HepG2 (cell line): ENCODE data around the gene ARHGAP33. TPM values are rescaled to one million over a fixed set of nuclear protein-coding genes. Genes with fewer than 3 reads are reported as not detected.
A peak's percentile ranks its signal among the peaks of the same experiment; 100 is the strongest.

Source experiments
- ATAC-seq: fragments of 200-7000 bp; cut with Tn5 transposase; 3 replicates; pipeline ENCODE4 v1.9.1; 2020; ENCODE audit warnings: mild to moderate bottlenecking, moderate library complexity
- BruUV-seq: library from RNA; stranded (reverse); fragments of 400-500 nt; replicated peaks from 2 replicates; lab custom pipeline; 2021; lab: Mats Ljungman, UMichigan
- CTCF ChIA-PET: fragments of 300-600 bp; formaldehyde crosslinking; extraction: SDS; loops from one replicate; lab custom pipeline; 2021; ENCODE audit warnings: low total read pairs, inconsistent platforms, low intra/inter-chr PET ratio; lab: Yijun Ruan, JAX
- POLR2A ChIA-PET: fragments of 350-600 bp; sonication (Branson Sonifier 250); formaldehyde crosslinking; loops from one replicate; lab custom pipeline; 2020; ENCODE audit warnings: antibody characterized with exemption, inconsistent platforms; lab: Yijun Ruan, JAX
- DNase-seq: peaks from one replicate; pipeline ENCODE4 v3.0.0-alpha.2; 2015; ENCODE audit warnings: low spot score
- FAIRE-seq: peaks from 3 replicates; lab custom pipeline; 2011; peaks lifted over from hg19 to GRCh38; lab: Jason Lieb, UNC
- H2AFZ ChIP-seq: one replicate; pipeline ENCODE4 v1.6.1; 2011; ENCODE audit warnings: low read length, inconsistent platforms
- H3K27ac ChIP-seq: fragments of 300-600 bp; 3 replicates; pipeline ENCODE4 v1.8.0; 2011; ENCODE audit warnings: mixed run types, mild to moderate bottlenecking, mixed read lengths, low read length, inconsistent platforms; ENCODE audit not compliant: insufficient read depth; ENCODE audit errors: extremely low read length
- H3K27me3 ChIP-seq, 2 experiments: fragments of 200-600 bp in 1 of 2; 2 replicates in 1 of 2; 3 replicates in 1 of 2; pipeline versions ENCODE4 v1.6.0 to v1.8.0; 2011; ENCODE audit warnings: low read length in 2 of 2, mild to moderate bottlenecking in 2 of 2, moderate library complexity in 2 of 2, inconsistent platforms in 1 of 2; ENCODE audit not compliant: insufficient read depth in 2 of 2, control insufficient read depth in 1 of 2
- H3K36me3 ChIP-seq, 2 experiments: fragments of 200-600 bp in 1 of 2; replicated peaks in 1 of 2; 2 replicates in 1 of 2; 3 replicates in 1 of 2; pipeline versions ENCODE4 v1.5.1 to v1.8.0; 2011; ENCODE audit warnings: low read length in 2 of 2, inconsistent platforms in 1 of 2; ENCODE audit not compliant: insufficient read depth in 2 of 2, control insufficient read depth in 1 of 2
- H3K4me1 ChIP-seq: 2 replicates; pipeline ENCODE4 v1.5.1; 2012; ENCODE audit warnings: low read length, inconsistent platforms; ENCODE audit not compliant: insufficient read depth
- H3K4me2 ChIP-seq: 2 replicates; pipeline ENCODE4 v1.6.0; 2011; ENCODE audit warnings: low read depth, low read length, inconsistent platforms
- H3K4me3 ChIP-seq, 3 experiments: fragments of 200-600 bp in 1 of 3; sonication (generic), shearing (Covaris generic) in 1 of 3; replicated peaks in 1 of 3; 2 replicates each; pipeline ENCODE4 v1.5.1; 2011 to 2016; ENCODE audit warnings: low read length in 3 of 3, inconsistent platforms in 2 of 3, low read depth in 2 of 3, mild to moderate bottlenecking in 2 of 3, control low read depth in 1 of 3, mixed read lengths in 1 of 3; ENCODE audit not compliant: insufficient read depth in 1 of 3
- H3K79me2 ChIP-seq: one replicate; pipeline ENCODE4 v1.6.1; 2011; ENCODE audit warnings: low read length, inconsistent platforms; ENCODE audit not compliant: insufficient read depth
- H3K9ac ChIP-seq: 2 replicates; pipeline ENCODE4 v1.6.0; 2011; ENCODE audit warnings: mild to moderate bottlenecking, low read depth, low read length, inconsistent platforms; ENCODE audit not compliant: insufficient read depth
- H3K9me3 ChIP-seq: 2 replicates; pipeline ENCODE4 v1.5.1; 2012; ENCODE audit warnings: mild to moderate bottlenecking, low read length
- H4K20me1 ChIP-seq: 2 replicates; pipeline ENCODE4 v1.6.0; 2011; ENCODE audit warnings: inconsistent platforms, mild to moderate bottlenecking, low read length, moderate library complexity; ENCODE audit not compliant: insufficient read depth
- FOSL2 ChIP-seq: sonication (generic); formaldehyde crosslinking; IDR thresholded peaks from 2 replicates; pipeline ENCODE4 v1.4.0; 2020; ENCODE audit warnings: missing genetic modification reagents
- HNRNPLL ChIP-seq: fragments of 200-400 bp; formaldehyde crosslinking; IDR thresholded peaks from 2 replicates; pipeline ENCODE4 v1.6.1; 2017; ENCODE audit warnings: mild to moderate bottlenecking, low read depth, low read length; ENCODE audit not compliant: poor library complexity, severe bottlenecking
- HOXA3 ChIP-seq: sonication (generic); formaldehyde crosslinking; IDR thresholded peaks from 2 replicates; pipeline ENCODE4 v1.5.0; 2020; ENCODE audit warnings: missing genetic modification reagents
- NFYC ChIP-seq: IDR thresholded peaks from 2 replicates; pipeline ENCODE4 v1.6.1; 2016; ENCODE audit warnings: missing genetic modification reagents, missing compliant biosample characterization
- REST ChIP-seq, 2 experiments: IDR thresholded peaks; 2 replicates each; pipeline ENCODE4 v1.6.1; 2011 to 2012; ENCODE audit warnings: low read length in 2 of 2, borderline replicate concordance in 1 of 2, low read depth in 1 of 2, mild to moderate bottlenecking in 1 of 2, moderate library complexity in 1 of 2
- SOX5 ChIP-seq: IDR thresholded peaks from 2 replicates; pipeline ENCODE4 v1.6.1; 2016; ENCODE audit warnings: borderline replicate concordance
- STAT6 ChIP-seq: sonication (generic); formaldehyde crosslinking; IDR thresholded peaks from 2 replicates; pipeline ENCODE4 v1.4.0; 2020; ENCODE audit warnings: missing genetic modification reagents, mild to moderate bottlenecking, borderline replicate concordance
- ZNF12 ChIP-seq: sonication (generic); formaldehyde crosslinking; IDR thresholded peaks from 2 replicates; pipeline ENCODE4 v1.5.0; 2020; ENCODE audit warnings: missing genetic modification reagents
- ZNF20 ChIP-seq: sonication (generic); formaldehyde crosslinking; IDR thresholded peaks from 2 replicates; pipeline ENCODE4 v1.4.0; 2020; ENCODE audit warnings: mild to moderate bottlenecking, moderate library complexity, missing genetic modification reagents
- WGBS: methylation state at CpG from one replicate; pipeline ENCODE4 v1.1.6; 2017; ENCODE audit warnings: low lambda C conversion rate; 5-methylcytosine and 5-hydroxymethylcytosine counted together
- in situ Hi-C: cut with HindIII; loops from 2 replicates; pipeline ENCODE4 v1.10.0; 2017; ENCODE audit warnings: low pct_unique_long_range_greater_than_20kb; ENCODE audit not compliant: extremely low pct_ligation_motif_present
- intact Hi-C: fragments of 100-400 bp; cut with micrococcal nuclease; formaldehyde crosslinking; loops from one replicate; pipeline ENCODE4 v1.10.0; 2022; ENCODE audit not compliant: unreplicated experiment
- polyA plus RNA-seq, 8 experiments: library from polyadenylated mRNA; depleted of rRNA in 3 of 8; stranded (reverse) in 7 of 8; unstranded in 1 of 8; fragments of >200 nt; fragmentation: Illumina TruSeq in 4 of 8; extraction: Trizol in 4 of 8; gene quantifications; 2 replicates each; pipeline versions ENCODE4 v1.2.1 to v1.2.3, GENCODE V29; 2011 to 2016; ENCODE audit warnings: low read depth in 4 of 8, missing spikeins in 1 of 8, mixed read lengths in 1 of 8; ENCODE audit not compliant: insufficient read depth in 1 of 8
- total RNA-seq, 5 experiments: library from RNA; depleted of rRNA; stranded (reverse); fragments of >200 nt; fragmentation: Illumina TruSeq; extraction: Trizol; gene quantifications; 2 replicates each; pipeline ENCODE4 v1.2.3, GENCODE V29; 2016; ENCODE audit warnings: low read depth in 1 of 5
- TF ChIP-seq, protein P1 (sequence below): sonication (generic); formaldehyde crosslinking; IDR thresholded peaks from 2 replicates; pipeline ENCODE4 v1.9.0; 2021; ENCODE audit warnings: missing genetic modification reagents, borderline replicate concordance

The ARHGAP33 gene
- total and polyA plus RNA-seq, 2 of the 13 experiments (the other 11 are each of a cell fraction or from before 2014, with no cell fraction given) = 1.3 to 2.7 TPM

GRCh38 chr19:35748106-35749020 is 27.0 kb upstream of the ARHGAP33 start, which contains the start of gene LIN37:
Gene LIN37 (plus strand): TSS chr19:35748576. CDS start chr19:35748725, 149 bp downstream.
- POLR2A ChIA-PET = interaction anchor here (0.7 to 1.8 kb wide), 19 partner anchors 8 to 742 kb away, joined by 3 to 19 read pairs (median 5); partner anchors contain the start of genes COX6B1, HSPB6 and PRODH2
- 1% methylated on average over 32 of the region's 45 CpGs for WGBS
- intact Hi-C loops (loop anchor here (10.0 kb wide), 1 partner anchor 54 kb away; no protein-coding TSS in a partner anchor), in situ Hi-C loops (no loop called here)
- peaks cover 20% of the 10 kb centered on the region for H3K79me2 ChIP-seq
- peak within 1 kb of the TSS; percentile 90 for H3K4me2 ChIP-seq
- H3K9ac ChIP-seq = peak within 1 kb of the TSS; percentile 97
- H3K27ac ChIP-seq = peak within 1 kb of the TSS; percentile 68
- CTCF ChIA-PET = no interaction called here
- H3K4me1 ChIP-seq = peaks cover 41% of the 10 kb centered on the region
- no peaks in the 10 kb centered on the region for H4K20me1 ChIP-seq
- DNase-seq (peak; percentile 99), ATAC-seq (peak; percentile 91), FAIRE-seq (peak; percentile 99)
- H3K4me3 ChIP-seq = peak within 1 kb of the TSS; percentile 89 to 100 (median 89)
- H3K9me3 ChIP-seq = no peaks in the 10 kb centered on the region
- peak within 1 kb of the TSS; percentile 76 for H2AFZ ChIP-seq
- peaks cover 3 to 10% of the 10 kb centered on the region in 2 experiments; a peak in 3 of 5 replicates for H3K36me3 ChIP-seq
- BruUV-seq = TSS peak; percentile 77
- no peaks in the 10 kb centered on the region; a peak in 1 of 5 replicates for H3K27me3 ChIP-seq
- TF ChIP-seq, protein P1, sequence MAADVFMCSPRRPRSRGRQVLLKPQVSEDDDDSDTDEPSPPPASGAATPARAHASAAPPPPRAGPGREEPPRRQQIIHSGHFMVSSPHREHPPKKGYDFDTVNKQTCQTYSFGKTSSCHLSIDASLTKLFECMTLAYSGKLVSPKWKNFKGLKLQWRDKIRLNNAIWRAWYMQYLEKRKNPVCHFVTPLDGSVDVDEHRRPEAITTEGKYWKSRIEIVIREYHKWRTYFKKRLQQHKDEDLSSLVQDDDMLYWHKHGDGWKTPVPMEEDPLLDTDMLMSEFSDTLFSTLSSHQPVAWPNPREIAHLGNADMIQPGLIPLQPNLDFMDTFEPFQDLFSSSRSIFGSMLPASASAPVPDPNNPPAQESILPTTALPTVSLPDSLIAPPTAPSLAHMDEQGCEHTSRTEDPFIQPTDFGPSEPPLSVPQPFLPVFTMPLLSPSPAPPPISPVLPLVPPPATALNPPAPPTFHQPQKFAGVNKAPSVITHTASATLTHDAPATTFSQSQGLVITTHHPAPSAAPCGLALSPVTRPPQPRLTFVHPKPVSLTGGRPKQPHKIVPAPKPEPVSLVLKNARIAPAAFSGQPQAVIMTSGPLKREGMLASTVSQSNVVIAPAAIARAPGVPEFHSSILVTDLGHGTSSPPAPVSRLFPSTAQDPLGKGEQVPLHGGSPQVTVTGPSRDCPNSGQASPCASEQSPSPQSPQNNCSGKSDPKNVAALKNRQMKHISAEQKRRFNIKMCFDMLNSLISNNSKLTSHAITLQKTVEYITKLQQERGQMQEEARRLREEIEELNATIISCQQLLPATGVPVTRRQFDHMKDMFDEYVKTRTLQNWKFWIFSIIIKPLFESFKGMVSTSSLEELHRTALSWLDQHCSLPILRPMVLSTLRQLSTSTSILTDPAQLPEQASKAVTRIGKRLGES (CRISPR knock-in tag) = no peak
- peak; percentile 69; the same call in 1 of the 2 replicates for TF ChIP-seq STAT6 (CRISPR knock-in tag)
- TF ChIP-seq REST (IDR thresholded peaks at IDR 0.05; ENCODE audit: borderline replicate concordance in 1 of 2, low read depth in 1 of 2, low read length in 2 of 2) = peak in 1 of 2 experiments; percentile 53; a peak in 1 of 4 replicates
- TF ChIP-seq SOX5 = 0 out of 2 replicates have a peak, but pooled peaks have one; percentile 7
- TF ChIP-seq FOSL2 (CRISPR knock-in tag) = peak; percentile 33
- no peak for TF ChIP-seq HNRNPLL
- peak; percentile 98 for TF ChIP-seq NFYC (CRISPR knock-in tag)
- no peak for TF ChIP-seq ZNF12 (CRISPR knock-in tag)
- TF ChIP-seq HOXA3 (CRISPR knock-in tag) = peak; percentile 67; the same call in 1 of the 2 replicates
- TF ChIP-seq ZNF20 (CRISPR knock-in tag) = no peak
